NCI-H2196 (cell line): Measurements from ENCODE around the gene IRF7.

Experiments used
- DNase-seq: peaks from one replicate; lab custom pipeline; 2025; ENCODE audit not compliant: unreplicated experiment; lab: John Stamatoyannopoulos, UW

Gene IRF7

GRCh38 chr11:641806-642370 is 26.1 kb upstream of the IRF7 start:
- DNase-seq: no peak

GRCh38 chr11:640021-640706 is 24.4 kb upstream of the IRF7 start:
- DNase-seq: no peak

- DNase-seq: no peak
Measured at GRCh38 chr11:639332-639955, 23.7 kb upstream of the IRF7 start.

GRCh38 chr11:638631-639331 is 23.0 kb upstream of the IRF7 start:
- no peak for DNase-seq

- DNase-seq: no peak
Measured at GRCh38 chr11:637593-638521, 22.1 kb upstream of the IRF7 start.

- no peak for DNase-seq
Measured at GRCh38 chr11:637333-637592, 21.5 kb upstream of the IRF7 start.

GRCh38 chr11:636511-637332 is 21.0 kb upstream of the IRF7 start, which contains the start of gene DRD4:
Gene DRD4 (plus strand): TSS chr11:637269. CDS start chr11:637305, 36 bp downstream.
- DNase-seq: no peak

- no peak for DNase-seq
Measured at GRCh38 chr11:635945-636510, 20.3 kb upstream of the IRF7 start.

- DNase-seq: no peak
Measured at GRCh38 chr11:630871-631270, 15.1 kb upstream of the IRF7 start.

- DNase-seq: no peak
Measured at GRCh38 chr11:629237-629583, 13.5 kb upstream of the IRF7 start.

- no peak for DNase-seq
Measured at GRCh38 chr11:628056-628455, 12.3 kb upstream of the IRF7 start.

GRCh38 chr11:627308-627576 is 11.5 kb upstream of the IRF7 start:
- no peak for DNase-seq

- no peak for DNase-seq
Measured at GRCh38 chr11:626475-627307, 10.9 kb upstream of the IRF7 start, which contains the start of gene SCT. Gene SCT (minus strand): TSS chr11:627181. CDS start chr11:627143, 38 bp downstream.

- DNase-seq: no peak
Measured at GRCh38 chr11:625636-626268, 10.0 kb upstream of the IRF7 start.

GRCh38 chr11:624705-625635 is 9.2 kb upstream of the IRF7 start, which contains the start of gene CDHR5:
Gene CDHR5 (minus strand): TSS chr11:624955. CDS start chr11:624902, 53 bp downstream.
- DNase-seq: no peak

- no peak for DNase-seq
Measured at GRCh38 chr11:623999-624704, 8.4 kb upstream of the IRF7 start.

- no peak for DNase-seq
Measured at GRCh38 chr11:623349-623869, 7.7 kb upstream of the IRF7 start.
